Right lobe of liver (tissue), 6 donors: ENCODE results near the gene C9orf85. TPM values are rescaled to one million over a fixed set of nuclear protein-coding genes. Genes with fewer than 3 reads are reported as not detected.
"Not testable (repeated sequence)": the region's sequence is repeated elsewhere in the genome, so short reads cannot be mapped to it uniquely, and the experiment has no call there.

Experiments used
- ATAC-seq, 4 donors: fragments of 200-7000 bp; cut with Tn5 transposase; one replicate each; pipeline ENCODE4 v1.9.1; 2020; ENCODE audit warnings: mild to moderate bottlenecking in 4 of 4, moderate library complexity in 4 of 4
- DNase-seq, 3 donors: peaks; one replicate each; pipeline ENCODE4 v3.0.0-alpha.2; 2020
- H3K27ac ChIP-seq, 3 donors: fragments of 200-600 bp; one replicate each; pipeline ENCODE4 v1.8.0; 2022
- H3K27me3 ChIP-seq, 2 donors: fragments of 200-600 bp; one replicate each; pipeline ENCODE4 v1.8.0; 2022
- H3K36me3 ChIP-seq, 4 donors: fragments of 200-600 bp; sonication (generic) in 1 of 4; one replicate each; pipeline versions ENCODE4 v1.5.1 to v1.8.0; 2017 to 2022; ENCODE audit warnings: control low read depth in 1 of 4
- H3K4me1 ChIP-seq, 4 donors: fragments of 200-600 bp; sonication (generic) in 1 of 4; one replicate each; pipeline versions ENCODE4 v1.5.1 to v1.8.0; 2017 to 2022; ENCODE audit warnings: control low read depth in 1 of 4
- H3K4me3 ChIP-seq, 3 donors: fragments of 200-600 bp; one replicate each; pipeline ENCODE4 v1.8.0; 2022
- H3K9me3 ChIP-seq, 4 donors: fragments of 200-600 bp; sonication (generic) in 1 of 4; one replicate each; pipeline versions ENCODE4 v1.5.1 to v1.8.0; 2017 to 2022; ENCODE audit warnings: control low read depth in 1 of 4
- CTCF ChIP-seq, 4 donors: fragments of 200-600 bp in 3 of 4; fragments of 450-650 bp in 1 of 4; IDR thresholded peaks; one replicate each; pipeline versions ENCODE4 v1.5.1 to v1.8.0; 2016 to 2022; ENCODE audit warnings: antibody characterized with exemption in 4 of 4, mild to moderate bottlenecking in 2 of 4
- POLR2A ChIP-seq: fragments of 450-650 bp; IDR thresholded peaks from one replicate; pipeline ENCODE4 v1.6.1; 2017; ENCODE audit warnings: antibody characterized with exemption, mild to moderate bottlenecking
- WGBS: methylation state at CpG from one replicate; pipeline ENCODE4 v1.1.6; 2018; ENCODE audit warnings: low coverage, low lambda C conversion rate; ENCODE audit not compliant: insufficient coverage; ENCODE audit errors: missing lambda C conversion rate; 5-methylcytosine and 5-hydroxymethylcytosine counted together
- intact Hi-C, 2 donors: fragments of 100-400 bp; cut with DNase I; formaldehyde crosslinking; loops; one replicate each; pipeline versions ENCODE4 v1.11.2 to v1.14.1; 2022
- small RNA-seq, 2 experiments: library from RNA; depleted of rRNA; stranded (forward); fragments of <200 nt; gene quantifications; one replicate each; pipeline ENCODE3, GENCODE V24; 2016
- total RNA-seq, 6 experiments: library from RNA; depleted of rRNA in 2 of 6; stranded (reverse); fragments of >200 nt in 2 of 6; fragmentation: NEBNext Ultra II Directional in 3 of 6; extraction: Animal tissue kit (Norgen Biotek cat#: 25700) in 3 of 6; gene quantifications; one replicate each; pipeline versions ENCODE4 v1.1.0 to v1.2.4, GENCODE V29; 2016 to 2023
- donor health status: DM: no; HTN: yes; CAD: no.
- donor health status: DM: no; HTN: no; CAD: no.
- donor health status: DM: no; HTN: no; CAD: no.
- donor health status: DM: no; HTN: yes; CAD: no.
- donor health status: DM: no; HTN: yes; CAD: no.

The C9orf85 gene
- total RNA-seq, 6 experiments from 2014 or later: 3.8 to 8.6 (median 6.3) TPM

- H3K4me3 ChIP-seq: no peak overlapping the region
- intact Hi-C loops: no loop called here
- WGBS: 66% methylated on average over 4 of the region's 5 CpGs
- H3K27ac ChIP-seq: no peak overlapping the region
- no peaks in the 10 kb centered on the region for H3K9me3 ChIP-seq
- TF ChIP-seq POLR2A: no peak
- TF ChIP-seq CTCF (IDR thresholded peaks at IDR 0.05): no peak
- no peak for ATAC-seq
- DNase-seq: no peak
- no peaks in the 10 kb centered on the region for H3K4me1 ChIP-seq
- H3K27me3 ChIP-seq: no peaks in the 10 kb centered on the region
- no peaks in the 10 kb centered on the region for H3K36me3 ChIP-seq
These were observed 95.1 kb downstream of the C9orf85 start for GRCh38 chr9:72006501-72006900.

GRCh38 chr9:72007726-72008125 lies 96.3 kb downstream of the C9orf85 start:
- H3K9me3 ChIP-seq, DNase-seq, ATAC-seq, intact Hi-C loops, H3K27ac ChIP-seq, H3K36me3 ChIP-seq, H3K27me3 ChIP-seq, H3K4me1 ChIP-seq, H3K4me3 ChIP-seq: not testable (repeated sequence)
- 87% methylated on average over 13 of the region's 20 CpGs for WGBS

GRCh38 chr9:72012646-72013045 lies 101.2 kb downstream of the C9orf85 start:
- Histone ChIP-seq H3K27ac (no peak overlapping the region), H3K9me3 (no peaks in the 10 kb centered on the region), H3K4me3 (no peak overlapping the region), H3K36me3 (no peaks in the 10 kb centered on the region), H3K27me3 (no peaks in the 10 kb centered on the region), H3K4me1 (no peaks in the 10 kb centered on the region)
- intact Hi-C loops: no loop called here
- peak in 1 of 4 donors; percentile 17 for ATAC-seq
- 79% methylated on average over 4 of the region's 4 CpGs for WGBS
- DNase-seq: no peak
- TF ChIP-seq CTCF (IDR thresholded peaks at IDR 0.05) (no peak), POLR2A (no peak)

- 0% methylated on average over 1 of the region's 1 CpG for WGBS
- H3K36me3 ChIP-seq: no peaks in the 10 kb centered on the region
- H3K27ac ChIP-seq: no peak overlapping the region
- no peaks in the 10 kb centered on the region for H3K4me1 ChIP-seq
- DNase-seq (no peak), ATAC-seq (no peak)
- H3K27me3 ChIP-seq: no peaks in the 10 kb centered on the region
- intact Hi-C loops: no loop called here
- TF ChIP-seq POLR2A (no peak), CTCF (IDR thresholded peaks at IDR 0.05) (no peak)
- H3K9me3 ChIP-seq: no peaks in the 10 kb centered on the region
- H3K4me3 ChIP-seq: no peak overlapping the region
These were observed 101.9 kb downstream of the C9orf85 start for GRCh38 chr9:72013292-72013760.

- H3K27ac ChIP-seq: no peak overlapping the region
These were observed 111.4 kb downstream of the C9orf85 start for GRCh38 chr9:72022841-72023240.

More at GRCh38 chr9:72022841-72023240, 111.4 kb downstream of the C9orf85 start:
- DNase-seq (no peak), ATAC-seq (no peak)
- Histone ChIP-seq H3K4me1 (no peaks in the 10 kb centered on the region), H3K27me3 (no peaks in the 10 kb centered on the region), H3K9me3 (no peaks in the 10 kb centered on the region), H3K36me3 (no peaks in the 10 kb centered on the region), H3K4me3 (no peak overlapping the region)
- 71% methylated on average over 2 of the region's 3 CpGs for WGBS
- TF ChIP-seq POLR2A: no peak
- intact Hi-C loops: no loop called here

Small RNA genes lying within 50 kb of the gene (small RNA-seq; reads per million reads assigned to genes)
- gene HSPB1P1 (0 reads per million in 2 experiments), gene RF00019 (0 reads per million in 2 experiments)

Other genes starting within 250 kb of the C9orf85 start
- gene CEMIP2, start 143.1 kb upstream of the C9orf85 start, total RNA-seq: 10 to 100 TPM; 40.9 to 92.8 (median 56.5) TPM
- gene ABHD17B, start 446 bp upstream of the C9orf85 start, total RNA-seq: 10 to 100 TPM in 3 of 6 experiments, 1 to 10 TPM in 3; 8.4 to 13.1 (median 10.3) TPM
- gene C9orf57, start 149.0 kb downstream of the C9orf85 start, total RNA-seq: not detected
- gene GDA, start 237.8 kb downstream of the C9orf85 start, total RNA-seq: 10 to 100 TPM; 26.8 to 69.6 (median 45.3) TPM